SK-N-SH treated with all-trans-retinoic acid at 6 μM for 48 hours (cell line): ENCODE measurements around the gene OR2K2.

Experiments
- CSDC2 ChIP-seq: fragments of 250-450 bp; sonication (Bioruptor Pico); IDR thresholded peaks from 2 replicates; pipeline ENCODE4 v1.5.0; 2020; ENCODE audit warnings: mild to moderate bottlenecking, moderate library complexity
- ESRRG ChIP-seq: fragments of 250-450 bp; sonication (Bioruptor Pico); IDR thresholded peaks from 2 replicates; pipeline ENCODE4 v1.6.1; 2021; ENCODE audit warnings: mild to moderate bottlenecking
- GLIS3 ChIP-seq: fragments of 250-450 bp; sonication (Bioruptor Pico); IDR thresholded peaks from 2 replicates; pipeline ENCODE4 v1.5.0; 2020; ENCODE audit warnings: mild to moderate bottlenecking, moderate library complexity
- PPARA ChIP-seq: fragments of 250-450 bp; sonication (Bioruptor Pico); IDR thresholded peaks from 2 replicates; pipeline ENCODE4 v1.5.0; 2020; ENCODE audit warnings: mild to moderate bottlenecking, borderline replicate concordance
- RARB ChIP-seq: fragments of 250-450 bp; sonication (Bioruptor Pico); IDR thresholded peaks from 2 replicates; pipeline ENCODE4 v1.8.0; 2021; ENCODE audit warnings: mild to moderate bottlenecking, moderate library complexity
- ZFP30 ChIP-seq: fragments of 450-650 bp; formaldehyde crosslinking; IDR thresholded peaks from 2 replicates; pipeline ENCODE4 v1.5.0; 2022; ENCODE audit warnings: mild to moderate bottlenecking, moderate library complexity
- ZNF70 ChIP-seq: fragments of 450-650 bp; formaldehyde crosslinking; IDR thresholded peaks from 2 replicates; pipeline ENCODE4 v1.5.0; 2020; ENCODE audit warnings: mild to moderate bottlenecking, moderate library complexity
- ZNF8 ChIP-seq: fragments of 450-650 bp; formaldehyde crosslinking; IDR thresholded peaks from 2 replicates; pipeline ENCODE4 v1.5.0; 2020; ENCODE audit warnings: mild to moderate bottlenecking, moderate library complexity
- TF ChIP-seq, protein P1 (sequence below): fragments of 250-450 bp; sonication (Bioruptor Pico); IDR thresholded peaks from 2 replicates; pipeline ENCODE4 v1.8.0; 2021; ENCODE audit warnings: low read depth, mild to moderate bottlenecking, moderate library complexity, borderline replicate concordance
- TF ChIP-seq, protein P2 (sequence below): fragments of 250-450 bp; sonication (Bioruptor Pico); IDR thresholded peaks from 2 replicates; pipeline ENCODE4 v1.5.0; 2020; ENCODE audit warnings: mild to moderate bottlenecking, moderate library complexity
- TF ChIP-seq, protein P3 (sequence below): fragments of 250-450 bp; sonication (Bioruptor Pico); IDR thresholded peaks from 2 replicates; pipeline ENCODE4 v1.8.0; 2020; ENCODE audit warnings: mild to moderate bottlenecking, moderate library complexity, borderline replicate concordance
- TF ChIP-seq, protein P4 (sequence below): fragments of 250-450 bp; sonication (Bioruptor Pico); IDR thresholded peaks from 2 replicates; pipeline ENCODE4 v1.5.1; 2020; ENCODE audit warnings: low read depth, mild to moderate bottlenecking, moderate library complexity

DNA sequence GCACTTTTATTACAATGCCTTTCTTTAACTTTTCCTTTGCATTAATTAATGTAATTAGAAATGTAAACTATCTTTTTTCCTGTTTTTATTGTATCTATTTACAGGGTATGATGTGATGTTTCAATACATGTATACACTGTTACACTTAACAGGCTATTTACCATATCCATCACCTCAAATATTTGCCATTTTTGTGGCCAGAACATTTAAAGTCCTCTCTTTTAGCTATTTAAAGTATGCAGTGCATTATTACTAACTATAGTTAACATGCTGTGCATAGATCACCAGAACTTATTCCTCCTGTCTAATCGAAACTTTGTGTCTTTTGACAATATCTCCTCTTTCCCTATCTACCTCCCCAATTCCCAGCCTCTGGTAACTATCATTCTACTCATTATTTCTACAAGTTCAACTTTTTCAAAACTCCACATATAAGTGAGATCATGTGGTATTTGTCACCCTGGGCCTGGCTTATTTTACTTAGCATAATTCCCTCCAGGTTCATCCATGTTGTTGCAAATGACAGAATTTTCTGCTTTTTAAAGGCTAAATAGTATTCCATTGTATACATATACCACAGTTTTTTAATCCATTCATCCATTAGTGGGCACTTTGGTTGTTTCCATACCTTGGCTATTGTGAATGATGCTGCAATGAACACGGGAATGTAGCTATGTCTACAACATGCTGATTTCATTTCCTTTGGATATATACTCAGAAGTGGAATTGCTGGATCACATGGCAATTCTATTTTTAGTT is 32.8 kb downstream of the OR2K2 start:
- TF ChIP-seq, protein P1, sequence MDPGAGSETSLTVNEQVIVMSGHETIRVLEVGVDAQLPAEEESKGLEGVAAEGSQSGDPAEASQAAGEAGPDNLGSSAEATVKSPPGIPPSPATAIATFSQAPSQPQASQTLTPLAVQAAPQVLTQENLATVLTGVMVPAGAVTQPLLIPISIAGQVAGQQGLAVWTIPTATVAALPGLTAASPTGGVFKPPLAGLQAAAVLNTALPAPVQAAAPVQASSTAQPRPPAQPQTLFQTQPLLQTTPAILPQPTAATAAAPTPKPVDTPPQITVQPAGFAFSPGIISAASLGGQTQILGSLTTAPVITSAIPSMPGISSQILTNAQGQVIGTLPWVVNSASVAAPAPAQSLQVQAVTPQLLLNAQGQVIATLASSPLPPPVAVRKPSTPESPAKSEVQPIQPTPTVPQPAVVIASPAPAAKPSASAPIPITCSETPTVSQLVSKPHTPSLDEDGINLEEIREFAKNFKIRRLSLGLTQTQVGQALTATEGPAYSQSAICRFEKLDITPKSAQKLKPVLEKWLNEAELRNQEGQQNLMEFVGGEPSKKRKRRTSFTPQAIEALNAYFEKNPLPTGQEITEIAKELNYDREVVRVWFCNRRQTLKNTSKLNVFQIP (CRISPR knock-in tag) = no peak
- TF ChIP-seq, protein P2, sequence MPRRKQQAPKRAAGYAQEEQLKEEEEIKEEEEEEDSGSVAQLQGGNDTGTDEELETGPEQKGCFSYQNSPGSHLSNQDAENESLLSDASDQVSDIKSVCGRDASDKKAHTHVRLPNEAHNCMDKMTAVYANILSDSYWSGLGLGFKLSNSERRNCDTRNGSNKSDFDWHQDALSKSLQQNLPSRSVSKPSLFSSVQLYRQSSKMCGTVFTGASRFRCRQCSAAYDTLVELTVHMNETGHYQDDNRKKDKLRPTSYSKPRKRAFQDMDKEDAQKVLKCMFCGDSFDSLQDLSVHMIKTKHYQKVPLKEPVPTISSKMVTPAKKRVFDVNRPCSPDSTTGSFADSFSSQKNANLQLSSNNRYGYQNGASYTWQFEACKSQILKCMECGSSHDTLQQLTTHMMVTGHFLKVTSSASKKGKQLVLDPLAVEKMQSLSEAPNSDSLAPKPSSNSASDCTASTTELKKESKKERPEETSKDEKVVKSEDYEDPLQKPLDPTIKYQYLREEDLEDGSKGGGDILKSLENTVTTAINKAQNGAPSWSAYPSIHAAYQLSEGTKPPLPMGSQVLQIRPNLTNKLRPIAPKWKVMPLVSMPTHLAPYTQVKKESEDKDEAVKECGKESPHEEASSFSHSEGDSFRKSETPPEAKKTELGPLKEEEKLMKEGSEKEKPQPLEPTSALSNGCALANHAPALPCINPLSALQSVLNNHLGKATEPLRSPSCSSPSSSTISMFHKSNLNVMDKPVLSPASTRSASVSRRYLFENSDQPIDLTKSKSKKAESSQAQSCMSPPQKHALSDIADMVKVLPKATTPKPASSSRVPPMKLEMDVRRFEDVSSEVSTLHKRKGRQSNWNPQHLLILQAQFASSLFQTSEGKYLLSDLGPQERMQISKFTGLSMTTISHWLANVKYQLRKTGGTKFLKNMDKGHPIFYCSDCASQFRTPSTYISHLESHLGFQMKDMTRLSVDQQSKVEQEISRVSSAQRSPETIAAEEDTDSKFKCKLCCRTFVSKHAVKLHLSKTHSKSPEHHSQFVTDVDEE (CRISPR knock-in tag) = no peak
- TF ChIP-seq, protein P3, sequence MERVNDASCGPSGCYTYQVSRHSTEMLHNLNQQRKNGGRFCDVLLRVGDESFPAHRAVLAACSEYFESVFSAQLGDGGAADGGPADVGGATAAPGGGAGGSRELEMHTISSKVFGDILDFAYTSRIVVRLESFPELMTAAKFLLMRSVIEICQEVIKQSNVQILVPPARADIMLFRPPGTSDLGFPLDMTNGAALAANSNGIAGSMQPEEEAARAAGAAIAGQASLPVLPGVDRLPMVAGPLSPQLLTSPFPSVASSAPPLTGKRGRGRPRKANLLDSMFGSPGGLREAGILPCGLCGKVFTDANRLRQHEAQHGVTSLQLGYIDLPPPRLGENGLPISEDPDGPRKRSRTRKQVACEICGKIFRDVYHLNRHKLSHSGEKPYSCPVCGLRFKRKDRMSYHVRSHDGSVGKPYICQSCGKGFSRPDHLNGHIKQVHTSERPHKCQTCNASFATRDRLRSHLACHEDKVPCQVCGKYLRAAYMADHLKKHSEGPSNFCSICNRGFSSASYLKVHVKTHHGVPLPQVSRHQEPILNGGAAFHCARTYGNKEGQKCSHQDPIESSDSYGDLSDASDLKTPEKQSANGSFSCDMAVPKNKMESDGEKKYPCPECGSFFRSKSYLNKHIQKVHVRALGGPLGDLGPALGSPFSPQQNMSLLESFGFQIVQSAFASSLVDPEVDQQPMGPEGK = no peak
- no peak for TF ChIP-seq RARB (CRISPR knock-in tag)
- peak; percentile 95 for TF ChIP-seq ZNF8 (CRISPR knock-in tag)
- no peak for TF ChIP-seq ZFP30
- no peak for TF ChIP-seq GLIS3
- TF ChIP-seq, protein P4, sequence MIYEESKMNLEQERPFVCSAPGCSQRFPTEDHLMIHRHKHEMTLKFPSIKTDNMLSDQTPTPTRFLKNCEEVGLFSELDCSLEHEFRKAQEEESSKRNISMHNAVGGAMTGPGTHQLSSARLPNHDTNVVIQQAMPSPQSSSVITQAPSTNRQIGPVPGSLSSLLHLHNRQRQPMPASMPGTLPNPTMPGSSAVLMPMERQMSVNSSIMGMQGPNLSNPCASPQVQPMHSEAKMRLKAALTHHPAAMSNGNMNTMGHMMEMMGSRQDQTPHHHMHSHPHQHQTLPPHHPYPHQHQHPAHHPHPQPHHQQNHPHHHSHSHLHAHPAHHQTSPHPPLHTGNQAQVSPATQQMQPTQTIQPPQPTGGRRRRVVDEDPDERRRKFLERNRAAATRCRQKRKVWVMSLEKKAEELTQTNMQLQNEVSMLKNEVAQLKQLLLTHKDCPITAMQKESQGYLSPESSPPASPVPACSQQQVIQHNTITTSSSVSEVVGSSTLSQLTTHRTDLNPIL (CRISPR knock-in tag) = no peak
- no peak for TF ChIP-seq CSDC2 (CRISPR knock-in tag)
- TF ChIP-seq ZNF70 (CRISPR knock-in tag) = no peak
- no peak for TF ChIP-seq ESRRG (CRISPR knock-in tag)
- TF ChIP-seq PPARA (CRISPR knock-in tag) = no peak
